ENCODE results near the gene LYSMD1. TPM values are rescaled to one million over a fixed set of nuclear protein-coding genes. Genes with fewer than 3 reads are reported as not detected.
"Not testable (repeated sequence)": the region's sequence is repeated elsewhere in the genome, so short reads cannot be mapped to it uniquely, and the experiment has no call there.

Gene LYSMD1
- total RNA-seq, 4 donors from 2014 or later = 9.2 to 16.1 (median 11.8) TPM

GRCh38 chr1:151193856-151194255 lies 28.2 kb upstream of the LYSMD1 start:
- DNase-seq (ENCODE audit: low spot score in 2 of 2) = no peak
- no peak overlapping the region for H3K4me3 ChIP-seq (ENCODE audit: low read depth, poor library complexity, severe bottlenecking)
- 72 to 86% methylated on average over 1 of the region's 1 CpG for WGBS, 2 donors
- TF ChIP-seq CTCF (IDR thresholded peaks at IDR 0.05) (no peak), POLR2A (IDR thresholded peaks at IDR 0.05) (no peak)
- intact Hi-C loops (cut with DNase I; ENCODE audit: low total_unique reads) = no loop called here

- TF ChIP-seq POLR2A (IDR thresholded peaks at IDR 0.05) (no peak), CTCF (IDR thresholded peaks at IDR 0.05) (no peak)
- intact Hi-C loops (cut with DNase I; ENCODE audit: low total_unique reads) = no loop called here
- WGBS, 2 donors = 59 to 62% methylated on average over 6 of the region's 6 CpGs
- H3K4me3 ChIP-seq (ENCODE audit: low read depth, poor library complexity, severe bottlenecking) = no peak overlapping the region
- no peak for DNase-seq (ENCODE audit: low spot score in 2 of 2)
These were observed 27.6 kb upstream of the LYSMD1 start for GRCh38 chr1:151193304-151193703.

GRCh38 chr1:151192047-151192446 lies 26.3 kb upstream of the LYSMD1 start:
- no peak for TF ChIP-seq CTCF (IDR thresholded peaks at IDR 0.05)
- no peak for TF ChIP-seq POLR2A (IDR thresholded peaks at IDR 0.05)
- no peak overlapping the region for H3K4me3 ChIP-seq (ENCODE audit: low read depth, poor library complexity, severe bottlenecking)
- no peak for DNase-seq (ENCODE audit: low spot score in 2 of 2)
- 80 to 88% methylated on average over 7 of the region's 7 CpGs for WGBS, 2 donors
- intact Hi-C loops (cut with DNase I; ENCODE audit: low total_unique reads) = no loop called here

GRCh38 chr1:151189637-151190445 lies 24.1 kb upstream of the LYSMD1 start, which contains the start of gene VPS72:
VPS72 (minus strand) TSS chr1:151190197; CDS start chr1:151190121, 76 bp downstream.
- 0% methylated on average over 42 of the region's 42 CpGs for WGBS, 2 donors
- intact Hi-C loops (cut with DNase I; ENCODE audit: low total_unique reads) = no loop called here
- peak; percentile 81 to 96 for DNase-seq (ENCODE audit: low spot score in 2 of 2)
- H3K4me3 ChIP-seq (ENCODE audit: low read depth, poor library complexity, severe bottlenecking) = peak within 1 kb of the TSS; percentile 89
- TF ChIP-seq POLR2A (IDR thresholded peaks at IDR 0.05) = no peak
- TF ChIP-seq CTCF (IDR thresholded peaks at IDR 0.05) = peak in 1 of 3 donors; percentile 23

GRCh38 chr1:151188667-151189066 lies 23.0 kb upstream of the LYSMD1 start:
- DNase-seq (ENCODE audit: low spot score in 2 of 2); intact Hi-C loops (cut with DNase I; ENCODE audit: low total_unique reads); H3K4me3 ChIP-seq (ENCODE audit: low read depth, poor library complexity, severe bottlenecking): not testable (repeated sequence)
- 75 to 77% methylated on average over 8 of the region's 8 CpGs for WGBS, 2 donors

- no peak for TF ChIP-seq CTCF (IDR thresholded peaks at IDR 0.05)
- no peak for TF ChIP-seq POLR2A (IDR thresholded peaks at IDR 0.05)
- DNase-seq (ENCODE audit: low spot score in 2 of 2) = no peak
- intact Hi-C loops (cut with DNase I; ENCODE audit: low total_unique reads) = no loop called here
- 73 to 76% methylated on average over 1 of the region's 1 CpG for WGBS, 2 donors
- no peak overlapping the region for H3K4me3 ChIP-seq (ENCODE audit: low read depth, poor library complexity, severe bottlenecking)
These were observed 21.5 kb upstream of the LYSMD1 start for GRCh38 chr1:151187205-151187604.
